Measurements from ENCODE around the gene CIRBP. TPM values are rescaled to one million over a fixed set of nuclear protein-coding genes. Genes with fewer than 3 reads are reported as not detected.
"Not testable (repeated sequence)": the region's sequence is repeated elsewhere in the genome, so short reads cannot be mapped to it uniquely, and the experiment has no call there.

CIRBP gene
- total RNA-seq, 2 experiments from 2014 or later = 161 to 180 TPM

- H3K36me3 Mint-ChIP-seq (ENCODE audit: low read depth) = peaks cover 8% of the 10 kb centered on the region
- no peak for ATAC-seq
- POLR2A ChIA-PET = interaction anchor here (0.9 to 3.9 kb wide), 12 partner anchors 8 to 318 kb away, joined by 3 to 88 read pairs (median 6); partner anchors contain the start of gene CIRBP
- peak overlapping the region; percentile 81 for H3K27ac Mint-ChIP-seq
- H3K4me3 Mint-ChIP-seq = peak overlapping the region; percentile 45
- CTCF ChIA-PET = interaction anchor here (0.7 to 7.5 kb wide), 37 partner anchors 8 to 475 kb away, joined by 3 to 449 read pairs (median 4); partner anchors contain the start of genes ARHGAP45, CIRBP, CNN2 and FAM174C
- H3K4me1 Mint-ChIP-seq (ENCODE audit: low read depth) = peaks cover 22% of the 10 kb centered on the region
- no peaks in the 10 kb centered on the region for H3K9me3 Mint-ChIP-seq
- intact Hi-C loops (cut with micrococcal nuclease) = loop anchor here (10.0 kb wide), 1 partner anchor 140 kb away; the partner anchor contains the start of gene GPX4
- DNase-seq = no peak
- TF ChIP-seq CTCF (IDR thresholded peaks at IDR 0.05) = no peak
- no peaks in the 10 kb centered on the region for H3K27me3 Mint-ChIP-seq
These were observed 24.3 kb upstream of the CIRBP start for GRCh38 chr19:1244693-1245451.

- no peaks in the 10 kb centered on the region for H3K9me3 Mint-ChIP-seq
- peaks cover 8% of the 10 kb centered on the region for H3K36me3 Mint-ChIP-seq (ENCODE audit: low read depth)
- DNase-seq = no peak
- no peaks in the 10 kb centered on the region for H3K27me3 Mint-ChIP-seq
- peaks cover 22% of the 10 kb centered on the region for H3K4me1 Mint-ChIP-seq (ENCODE audit: low read depth)
- ChIA-PET CTCF (interaction anchor here (2.2 to 7.5 kb wide), 3 partner anchors 16 to 33 kb away, joined by 26 to 449 read pairs (median 65); partner anchors contain the start of genes CIRBP and FAM174C), POLR2A (interaction anchor here (0.9 to 3.9 kb wide), 5 partner anchors 8 to 264 kb away, joined by 3 to 88 read pairs (median 9); partner anchors contain the start of gene CIRBP)
- H3K27ac Mint-ChIP-seq = no peak overlapping the region
- ATAC-seq = no peak
- intact Hi-C loops (cut with micrococcal nuclease) = loop anchor here (10.0 kb wide), 1 partner anchor 141 kb away; the partner anchor contains the start of gene GPX4
- H3K4me3 Mint-ChIP-seq = no peak overlapping the region
- TF ChIP-seq CTCF (IDR thresholded peaks at IDR 0.05) = no peak
These were observed 23.5 kb upstream of the CIRBP start for GRCh38 chr19:1245494-1246264.

- not testable (repeated sequence) for ATAC-seq
These were observed 22.7 kb upstream of the CIRBP start for GRCh38 chr19:1246265-1247087.

GRCh38 chr19:1247748-1248138 lies 21.4 kb upstream of the CIRBP start:
- Mint-ChIP-seq H3K4me3 (no peak overlapping the region), H3K4me1 (ENCODE audit: low read depth) (peaks cover 14% of the 10 kb centered on the region), H3K9me3 (no peaks in the 10 kb centered on the region), H3K27me3 (no peaks in the 10 kb centered on the region), H3K27ac (no peak overlapping the region), H3K36me3 (ENCODE audit: low read depth) (peaks cover 19% of the 10 kb centered on the region)
- intact Hi-C loops (cut with micrococcal nuclease) = loop anchor here (10.0 kb wide), 1 partner anchor 143 kb away; the partner anchor contains the start of gene GPX4
- ChIA-PET POLR2A (interaction anchor here (1.3 kb wide), 1 partner anchor 18 kb away, joined by 4 read pairs; no protein-coding TSS in a partner anchor), CTCF (interaction anchor here (7.5 kb wide), 1 partner anchor 14 kb away, joined by 449 read pairs; the partner anchor contains the start of gene CIRBP)
- DNase-seq (no peak), ATAC-seq (no peak)
- no peak for TF ChIP-seq CTCF (IDR thresholded peaks at IDR 0.05)

More at GRCh38 chr19:1246265-1247087, 22.7 kb upstream of the CIRBP start:
- POLR2A ChIA-PET = interaction anchor here (1.0 to 1.3 kb wide), 2 partner anchors 20 to 23 kb away, joined by 4 read pairs; no protein-coding TSS in a partner anchor
- CTCF ChIA-PET = interaction anchor here (0.6 to 7.5 kb wide), 2 partner anchors 15 to 23 kb away, joined by 3 to 449 read pairs; partner anchors contain the start of gene CIRBP
- not testable (repeated sequence) for DNase-seq, H3K4me3 Mint-ChIP-seq, H3K27ac Mint-ChIP-seq, H3K9me3 Mint-ChIP-seq, H3K27me3 Mint-ChIP-seq
- intact Hi-C loops (cut with micrococcal nuclease) = loop anchor here (10.0 kb wide), 1 partner anchor 142 kb away; the partner anchor contains the start of gene GPX4
- H3K4me1 Mint-ChIP-seq (ENCODE audit: low read depth) = peaks cover 17% of the 10 kb centered on the region
- H3K36me3 Mint-ChIP-seq (ENCODE audit: low read depth) = peaks cover 13% of the 10 kb centered on the region
